Caco-2 (cell line): ENCODE measurements around the gene MYBBP1A. TPM values are rescaled to one million over a fixed set of nuclear protein-coding genes. Genes with fewer than 3 reads are reported as not detected.

Experiments used
- BruUV-seq: library from RNA; stranded (reverse); fragments of 400-500 nt; replicated peaks from 2 replicates; lab custom pipeline; 2021; lab: Mats Ljungman, UMichigan
- CTCF ChIA-PET: fragments of 300-600 bp; sonication (Branson Sonifier 250); formaldehyde crosslinking; loops from one replicate; lab custom pipeline; 2022; ENCODE audit warnings: antibody characterized with exemption; lab: Charles Lee
- POLR2A ChIA-PET: fragments of 300-600 bp; sonication (Branson Sonifier 250); formaldehyde crosslinking; loops from one replicate; lab custom pipeline; 2022; ENCODE audit warnings: antibody characterized with exemption; lab: Charles Lee
- DNase-seq, 2 experiments: peaks; one replicate each; pipeline versions ENCODE4 v3.0.0 to v3.0.0-alpha.2; 2020 to 2022
- H3K27me3 ChIP-seq: replicated peaks from 2 replicates; pipeline ENCODE4 v1.6.0; 2011; ENCODE audit warnings: low read length; ENCODE audit not compliant: control insufficient read depth, insufficient read depth
- H3K36me3 ChIP-seq: 2 replicates; pipeline ENCODE4 v1.5.1; 2011; ENCODE audit warnings: low read length; ENCODE audit not compliant: control insufficient read depth, insufficient read depth
- H3K4me1 ChIP-seq: fragments of 250-450 bp; sonication (Bioruptor Pico); 2 replicates; pipeline ENCODE4 v1.5.1; 2020; ENCODE audit warnings: mild to moderate bottlenecking
- H3K4me3 ChIP-seq: 2 replicates; pipeline ENCODE4 v1.5.1; 2011; ENCODE audit warnings: low read depth, mild to moderate bottlenecking, control low read depth, low read length
- H3K9me3 ChIP-seq: fragments of 250-450 bp; sonication (Bioruptor Pico); 2 replicates; pipeline ENCODE4 v1.5.1; 2020; ENCODE audit warnings: mild to moderate bottlenecking, moderate library complexity
- H3K27ac Mint-ChIP-seq: one replicate; pipeline ENCODE4 v1.8.0; 2022; ENCODE audit warnings: mixed read lengths; ENCODE audit not compliant: unreplicated experiment
- H3K27me3 Mint-ChIP-seq: one replicate; pipeline ENCODE4 v1.8.0; 2022; ENCODE audit warnings: mixed read lengths; ENCODE audit not compliant: insufficient read depth, unreplicated experiment
- H3K36me3 Mint-ChIP-seq: one replicate; pipeline ENCODE4 v1.8.0; 2022; ENCODE audit warnings: mild to moderate bottlenecking, mixed read lengths; ENCODE audit not compliant: insufficient read depth, unreplicated experiment
- H3K4me1 Mint-ChIP-seq: one replicate; pipeline ENCODE4 v1.8.0; 2022; ENCODE audit warnings: low read depth, mixed read lengths; ENCODE audit not compliant: unreplicated experiment
- H3K4me3 Mint-ChIP-seq: one replicate; pipeline ENCODE4 v1.8.0; 2022; ENCODE audit warnings: mild to moderate bottlenecking, moderate library complexity, mixed read lengths; ENCODE audit not compliant: unreplicated experiment
- H3K9me3 Mint-ChIP-seq: one replicate; pipeline ENCODE4 v1.8.0; 2022; ENCODE audit warnings: mixed read lengths; ENCODE audit not compliant: unreplicated experiment
- intact Hi-C: fragments of 100-400 bp; cut with micrococcal nuclease; formaldehyde crosslinking; loops from one replicate; pipeline ENCODE4 v1.10.0; 2022; ENCODE audit not compliant: unreplicated experiment
- total RNA-seq: library from RNA; stranded (reverse); gene quantifications from 2 replicates; pipeline ENCODE4 v1.2.3, GENCODE V29; 2022
- TF ChIP-seq, protein P1 (sequence below), 2 experiments: fragments of 200-600 bp in 1 of 2; IDR thresholded peaks; 1 replicate in 1 of 2; 2 replicates in 1 of 2; pipeline versions ENCODE4 v1.5.1 to v1.8.0; 2011 to 2022; ENCODE audit warnings: antibody characterized with exemption in 1 of 2, control low read depth in 1 of 2, inconsistent platforms in 1 of 2, low read depth in 1 of 2, low read length in 1 of 2, mild to moderate bottlenecking in 1 of 2, moderate library complexity in 1 of 2; ENCODE audit not compliant: insufficient read depth in 1 of 2, severe bottlenecking in 1 of 2, unreplicated experiment in 1 of 2

MYBBP1A gene
- total RNA-seq, 1 experiment from 2014 or later: 44.5 TPM

DNA sequence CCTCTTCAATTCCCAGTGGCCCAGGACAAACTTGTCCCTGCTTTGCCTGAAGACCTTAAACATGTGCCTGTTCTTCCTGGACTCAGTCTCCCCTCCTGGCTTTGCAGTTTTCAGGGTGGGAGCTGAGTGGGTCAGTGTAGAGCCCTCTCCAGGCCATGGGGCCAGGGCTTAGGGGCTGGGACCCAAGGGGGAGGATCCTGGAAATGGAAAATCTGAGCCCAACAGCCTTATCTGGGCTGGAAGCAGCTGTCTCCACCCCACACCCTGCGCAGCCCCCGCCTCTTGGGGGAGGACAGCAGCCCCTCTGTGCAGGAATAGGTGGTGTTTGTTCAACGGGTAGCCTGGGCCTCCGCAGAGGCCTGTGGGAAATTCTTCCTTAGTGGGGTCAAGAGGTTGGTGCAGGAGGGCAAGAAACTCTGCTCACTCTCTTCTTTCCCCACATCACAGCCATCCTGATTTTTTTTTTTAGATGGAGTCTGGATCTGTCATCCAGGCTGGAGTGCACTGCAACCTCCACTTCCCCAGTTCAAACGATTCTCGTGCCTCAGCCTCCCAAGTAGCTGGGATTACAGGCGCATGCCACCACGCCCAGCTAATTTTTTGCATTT, 22.3 kb upstream of the MYBBP1A start:
- Mint-ChIP-seq H3K27me3 (no peaks in the 10 kb centered on the region), H3K9me3 (no peaks in the 10 kb centered on the region), H3K27ac (no peak overlapping the region), H3K4me3 (no peak overlapping the region), H3K4me1 (no peaks in the 10 kb centered on the region), H3K36me3 (no peaks in the 10 kb centered on the region)
- H3K4me1 ChIP-seq: peaks cover 8% of the 10 kb centered on the region
- H3K27me3 ChIP-seq: no peaks in the 10 kb centered on the region
- no peak overlapping the region for H3K4me3 ChIP-seq
- no peaks in the 10 kb centered on the region for H3K9me3 ChIP-seq
- POLR2A ChIA-PET: no interaction called here
- no TSS peak for BruUV-seq
- H3K36me3 ChIP-seq: no peaks in the 10 kb centered on the region
- DNase-seq: no peak
- intact Hi-C loops: no loop called here
- CTCF ChIA-PET: no interaction called here
- TF ChIP-seq, protein P1, sequence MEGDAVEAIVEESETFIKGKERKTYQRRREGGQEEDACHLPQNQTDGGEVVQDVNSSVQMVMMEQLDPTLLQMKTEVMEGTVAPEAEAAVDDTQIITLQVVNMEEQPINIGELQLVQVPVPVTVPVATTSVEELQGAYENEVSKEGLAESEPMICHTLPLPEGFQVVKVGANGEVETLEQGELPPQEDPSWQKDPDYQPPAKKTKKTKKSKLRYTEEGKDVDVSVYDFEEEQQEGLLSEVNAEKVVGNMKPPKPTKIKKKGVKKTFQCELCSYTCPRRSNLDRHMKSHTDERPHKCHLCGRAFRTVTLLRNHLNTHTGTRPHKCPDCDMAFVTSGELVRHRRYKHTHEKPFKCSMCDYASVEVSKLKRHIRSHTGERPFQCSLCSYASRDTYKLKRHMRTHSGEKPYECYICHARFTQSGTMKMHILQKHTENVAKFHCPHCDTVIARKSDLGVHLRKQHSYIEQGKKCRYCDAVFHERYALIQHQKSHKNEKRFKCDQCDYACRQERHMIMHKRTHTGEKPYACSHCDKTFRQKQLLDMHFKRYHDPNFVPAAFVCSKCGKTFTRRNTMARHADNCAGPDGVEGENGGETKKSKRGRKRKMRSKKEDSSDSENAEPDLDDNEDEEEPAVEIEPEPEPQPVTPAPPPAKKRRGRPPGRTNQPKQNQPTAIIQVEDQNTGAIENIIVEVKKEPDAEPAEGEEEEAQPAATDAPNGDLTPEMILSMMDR (IDR thresholded peaks at IDR 0.05; ENCODE audit: insufficient read depth in 1 of 2, low read depth in 1 of 2, low read length in 1 of 2, severe bottlenecking in 1 of 2, unreplicated experiment in 1 of 2): no peak

DNA sequence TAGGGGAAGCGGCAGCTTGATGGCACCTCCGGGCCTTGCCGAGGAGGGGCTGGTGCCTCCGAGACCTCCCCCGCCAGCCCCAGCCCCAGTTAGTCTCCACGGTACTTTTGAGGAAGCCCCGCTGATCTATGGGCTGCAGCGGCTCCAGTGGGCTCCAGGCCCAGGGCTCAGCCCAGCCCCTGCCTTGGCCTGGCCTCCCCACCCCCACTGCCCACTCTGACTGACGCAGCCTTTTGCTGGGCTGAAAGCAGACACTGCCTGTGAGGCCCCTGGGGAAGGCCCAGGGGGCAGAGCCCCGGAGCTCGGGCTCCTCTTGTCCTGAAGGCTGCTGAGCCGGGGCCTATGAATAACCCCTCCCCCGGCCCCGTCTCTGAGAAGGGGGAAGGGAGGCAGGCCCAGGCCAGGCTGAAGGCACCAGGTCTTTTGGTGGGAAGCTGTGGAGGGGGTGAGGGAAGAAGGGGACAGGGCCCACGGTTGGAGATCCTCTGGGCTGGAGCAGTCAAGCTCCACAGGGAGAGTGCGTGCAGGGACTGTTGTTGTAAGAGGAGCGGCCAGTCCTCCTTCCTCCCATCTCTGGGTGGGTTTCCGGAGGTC, 21.6 kb upstream of the MYBBP1A start:
- Mint-ChIP-seq H3K9me3 (no peaks in the 10 kb centered on the region), H3K27ac (no peak overlapping the region), H3K4me3 (no peak overlapping the region), H3K4me1 (no peaks in the 10 kb centered on the region), H3K27me3 (no peaks in the 10 kb centered on the region), H3K36me3 (no peaks in the 10 kb centered on the region)
- ChIA-PET CTCF (interaction anchor here (0.6 kb wide), 1 partner anchor 34 kb away, joined by 3 read pairs; no protein-coding TSS in a partner anchor), POLR2A (no interaction called here)
- H3K36me3 ChIP-seq: no peaks in the 10 kb centered on the region
- H3K27me3 ChIP-seq: no peaks in the 10 kb centered on the region
- no TSS peak for BruUV-seq
- no peak overlapping the region for H3K4me3 ChIP-seq
- no peaks in the 10 kb centered on the region for H3K9me3 ChIP-seq
- no peak for DNase-seq
- intact Hi-C loops: no loop called here
- TF ChIP-seq, protein P1 (IDR thresholded peaks at IDR 0.05; ENCODE audit: insufficient read depth in 1 of 2, low read depth in 1 of 2, low read length in 1 of 2, severe bottlenecking in 1 of 2, unreplicated experiment in 1 of 2): no peak
- H3K4me1 ChIP-seq: peaks cover 8% of the 10 kb centered on the region

DNA sequence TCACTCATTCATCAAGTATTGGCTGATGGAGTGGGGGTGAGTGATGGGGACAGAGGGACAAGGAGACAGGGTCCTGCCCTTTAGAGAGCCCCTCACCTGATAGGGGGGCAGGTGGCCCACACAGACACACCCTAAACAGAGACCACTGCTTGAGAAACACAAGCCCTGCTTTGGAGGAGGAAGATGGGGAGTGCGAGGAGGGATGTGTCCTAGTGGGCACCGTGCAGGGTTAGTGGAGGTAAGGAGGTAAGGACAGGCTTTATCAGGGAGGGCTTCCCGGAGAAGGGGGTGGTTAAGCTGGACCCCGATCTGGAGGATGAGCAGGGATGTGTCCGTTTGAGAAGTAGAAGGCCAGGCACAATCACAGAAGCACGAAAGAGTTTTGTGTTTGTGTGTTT, 21.0 kb upstream of the MYBBP1A start:
- intact Hi-C loops: no loop called here
- ChIA-PET POLR2A (no interaction called here), CTCF (interaction anchor here (0.6 kb wide), 1 partner anchor 35 kb away, joined by 3 read pairs; no protein-coding TSS in a partner anchor)
- BruUV-seq: no TSS peak
- Mint-ChIP-seq H3K27me3 (no peaks in the 10 kb centered on the region), H3K9me3 (no peaks in the 10 kb centered on the region), H3K27ac (peak overlapping the region; percentile 63), H3K4me3 (no peak overlapping the region), H3K4me1 (no peaks in the 10 kb centered on the region), H3K36me3 (no peaks in the 10 kb centered on the region)
- DNase-seq: no peak
- H3K4me1 ChIP-seq: peaks cover 8% of the 10 kb centered on the region
- H3K4me3 ChIP-seq: no peak overlapping the region
- H3K9me3 ChIP-seq: no peaks in the 10 kb centered on the region
- H3K27me3 ChIP-seq: no peaks in the 10 kb centered on the region
- TF ChIP-seq, protein P1 (IDR thresholded peaks at IDR 0.05; ENCODE audit: insufficient read depth in 1 of 2, low read depth in 1 of 2, low read length in 1 of 2, severe bottlenecking in 1 of 2, unreplicated experiment in 1 of 2): no peak
- no peaks in the 10 kb centered on the region for H3K36me3 ChIP-seq
